H1 (cell line): Measurements from ENCODE around the gene SKAP1. TPM values are rescaled to one million over a fixed set of nuclear protein-coding genes. Genes with fewer than 3 reads are reported as not detected.

Source experiments
- CTCF ChIA-PET: fragments of 300-600 bp; sonication (Branson Sonifier 250); formaldehyde crosslinking; loops from one replicate; lab custom pipeline; 2021; ENCODE audit not compliant: partially characterized antibody; lab: Charles Lee
- POLR2A ChIA-PET: fragments of 300-600 bp; sonication (Branson Sonifier 250); formaldehyde crosslinking; loops from one replicate; lab custom pipeline; 2021; ENCODE audit warnings: inconsistent platforms; ENCODE audit not compliant: partially characterized antibody; lab: Charles Lee
- DNase-seq, 2 experiments: peaks; one replicate each; pipeline versions ENCODE4 v3.0.0 to v3.0.0-alpha.2; 2010 to 2022; ENCODE audit warnings: low spot score in 2 of 2, low read depth in 1 of 2, mixed read lengths in 1 of 2
- FAIRE-seq: peaks from 2 replicates; lab custom pipeline; 2011; peaks lifted over from hg19 to GRCh38; lab: Jason Lieb, UNC
- H2AFZ ChIP-seq: 2 replicates; pipeline ENCODE4 v1.8.1; 2012; ENCODE audit warnings: low read length, inconsistent platforms
- H2AK5ac ChIP-seq: 2 replicates; pipeline ENCODE4 v1.6.1; 2013; ENCODE audit warnings: low read depth, low read length
- H2BK120ac ChIP-seq: replicated peaks from 2 replicates; pipeline ENCODE3; 2013; ENCODE audit warnings: low read depth, low read length, inconsistent platforms
- H2BK12ac ChIP-seq: 2 replicates; pipeline ENCODE4 v1.6.1; 2013; ENCODE audit warnings: low read depth, low read length
- H2BK15ac ChIP-seq: 2 replicates; pipeline ENCODE4 v1.6.1; 2013; ENCODE audit warnings: low read length
- H2BK20ac ChIP-seq: 2 replicates; pipeline ENCODE4 v1.6.1; 2013; ENCODE audit warnings: low read length
- H2BK5ac ChIP-seq: 2 replicates; pipeline ENCODE4 v1.6.1; 2013; ENCODE audit warnings: low read depth, low read length
- H3K14ac ChIP-seq: 2 replicates; pipeline ENCODE4 v1.6.1; 2013; ENCODE audit warnings: inconsistent platforms; ENCODE audit not compliant: insufficient read length
- H3K18ac ChIP-seq: 2 replicates; pipeline ENCODE4 v1.6.1; 2013; ENCODE audit warnings: low read length; ENCODE audit errors: extremely low read depth
- H3K23ac ChIP-seq: 2 replicates; pipeline ENCODE4 v1.6.1; 2013; ENCODE audit warnings: inconsistent platforms; ENCODE audit not compliant: insufficient read length
- H3K23me2 ChIP-seq: 2 replicates; pipeline ENCODE4 v1.6.1; 2013; ENCODE audit warnings: low read depth, low read length
- H3K27ac ChIP-seq: 2 replicates; pipeline ENCODE4 v1.6.1; 2011; ENCODE audit warnings: low read depth, low read length, inconsistent platforms
- H3K27me3 ChIP-seq, 4 experiments: replicated peaks in 1 of 4; 1 replicate in 1 of 4; 2 replicates in 3 of 4; pipeline versions ENCODE4 v1.6.1 to v1.8.1; 2011 to 2013; ENCODE audit warnings: low read length in 3 of 4, mild to moderate bottlenecking in 3 of 4, inconsistent platforms in 2 of 4, mixed read lengths in 2 of 4, moderate library complexity in 1 of 4; ENCODE audit not compliant: control insufficient read depth in 3 of 4, insufficient read depth in 3 of 4; ENCODE audit errors: extremely low read depth in 1 of 4
- H3K36me3 ChIP-seq, 4 experiments: 2 replicates each; pipeline versions ENCODE4 v1.6.1 to v1.8.1; 2011 to 2013; ENCODE audit warnings: mild to moderate bottlenecking in 4 of 4, low read length in 3 of 4, moderate library complexity in 2 of 4, control low read depth in 1 of 4, inconsistent platforms in 1 of 4; ENCODE audit not compliant: insufficient read depth in 4 of 4, control insufficient read depth in 2 of 4
- H3K4ac ChIP-seq: replicated peaks from 2 replicates; pipeline ENCODE3; 2013; ENCODE audit warnings: low read length, low read depth, mixed read lengths, inconsistent platforms; ENCODE audit not compliant: insufficient read length
- H3K4me1 ChIP-seq, 4 experiments: replicated peaks in 1 of 4; 1 replicate in 1 of 4; 2 replicates in 3 of 4; pipeline versions ENCODE4 v1.6.1 to v1.8.1; 2011 to 2013; ENCODE audit warnings: low read length in 3 of 4, inconsistent platforms in 2 of 4, mixed read lengths in 1 of 4; ENCODE audit not compliant: insufficient read depth in 4 of 4, control insufficient read depth in 3 of 4
- H3K4me2 ChIP-seq, 2 experiments: 2 replicates each; pipeline versions ENCODE4 v1.6.1 to v1.8.1; 2011 to 2013; ENCODE audit warnings: low read depth in 2 of 2, low read length in 2 of 2, control low read depth in 1 of 2, inconsistent platforms in 1 of 2, mild to moderate bottlenecking in 1 of 2; ENCODE audit not compliant: insufficient read depth in 1 of 2
- H3K4me3 ChIP-seq, 4 experiments: fragments of 200-600, 300-600 bp in 1 of 4; sonication (generic), shearing (Covaris generic), sonication (Bioruptor Twin) in 1 of 4; 2 replicates each; pipeline versions ENCODE4 v1.5.1 to v1.8.1; 2011 to 2016; ENCODE audit warnings: low read length in 4 of 4, low read depth in 3 of 4, control low read depth in 2 of 4, inconsistent platforms in 2 of 4, mild to moderate bottlenecking in 2 of 4, mixed read lengths in 1 of 4, moderate library complexity in 1 of 4; ENCODE audit not compliant: insufficient read depth in 2 of 4; ENCODE audit errors: extremely low read depth in 1 of 4
- H3K56ac ChIP-seq: replicated peaks from 2 replicates; pipeline ENCODE3; 2013; ENCODE audit warnings: low read depth, mild to moderate bottlenecking, mixed read lengths, low read length, inconsistent platforms; ENCODE audit not compliant: insufficient read length
- H3K79me1 ChIP-seq: 2 replicates; pipeline ENCODE4 v1.6.1; 2013; ENCODE audit warnings: low read depth, low read length, control low read depth
- H3K79me2 ChIP-seq, 2 experiments: 2 replicates each; pipeline versions ENCODE4 v1.6.1 to v1.8.1; 2012 to 2013; ENCODE audit warnings: low read length in 2 of 2, mild to moderate bottlenecking in 2 of 2, inconsistent platforms in 1 of 2; ENCODE audit not compliant: insufficient read depth in 2 of 2, control insufficient read depth in 1 of 2
- H3K9ac ChIP-seq, 4 experiments: replicated peaks in 1 of 4; 1 replicate in 1 of 4; 2 replicates in 3 of 4; pipeline versions ENCODE4 v1.6.1 to v1.8.1; 2011 to 2013; ENCODE audit warnings: low read depth in 3 of 4, low read length in 3 of 4, control low read depth in 2 of 4, mild to moderate bottlenecking in 2 of 4, moderate library complexity in 2 of 4, inconsistent platforms in 1 of 4; ENCODE audit errors: extremely low read depth in 1 of 4
- H3K9me3 ChIP-seq, 2 experiments: 2 replicates each; pipeline versions ENCODE4 v1.6.1 to v1.8.1; 2012 to 2013; ENCODE audit warnings: mild to moderate bottlenecking in 2 of 2, moderate library complexity in 2 of 2, control low read depth in 1 of 2, inconsistent platforms in 1 of 2, low read depth in 1 of 2, low read length in 1 of 2, mixed read lengths in 1 of 2; ENCODE audit not compliant: insufficient read depth in 2 of 2
- H4K20me1 ChIP-seq, 2 experiments: replicated peaks in 1 of 2; 2 replicates each; pipeline versions ENCODE3 to v1.8.1; 2011 to 2013; ENCODE audit warnings: inconsistent platforms in 2 of 2, low read length in 2 of 2, mild to moderate bottlenecking in 1 of 2; ENCODE audit not compliant: insufficient read depth in 2 of 2, control insufficient read depth in 1 of 2
- H4K5ac ChIP-seq: 2 replicates; pipeline ENCODE4 v1.6.1; 2013; ENCODE audit warnings: low read length, low read depth, mixed read lengths, inconsistent platforms; ENCODE audit not compliant: insufficient read length
- H4K8ac ChIP-seq: 2 replicates; pipeline ENCODE4 v1.8.0; 2013; ENCODE audit warnings: mild to moderate bottlenecking, moderate library complexity, low read length, inconsistent platforms; ENCODE audit not compliant: insufficient read depth; ENCODE audit errors: extremely low read depth
- H4K91ac ChIP-seq: replicated peaks from 2 replicates; pipeline ENCODE3; 2013; ENCODE audit warnings: low read length, mixed read lengths, inconsistent platforms; ENCODE audit not compliant: insufficient read length
- BCL11A ChIP-seq, 2 experiments: IDR thresholded peaks; one replicate each; pipeline ENCODE4 v1.6.1; 2011; ENCODE audit warnings: low read depth in 2 of 2, low read length in 2 of 2, mild to moderate bottlenecking in 2 of 2
- FOSL1 ChIP-seq: IDR thresholded peaks from 2 replicates; pipeline ENCODE4 v1.6.1; 2011; ENCODE audit warnings: mild to moderate bottlenecking, low read depth, low read length, moderate library complexity; ENCODE audit not compliant: insufficient read depth
- PHF8 ChIP-seq: fragments of 200-600 bp; sonication (generic); conservative IDR thresholded peaks from 2 replicates; pipeline ENCODE4 v1.7.1; 2012; ENCODE audit warnings: low read depth, mild to moderate bottlenecking, inconsistent platforms, low read length, moderate library complexity
- RAD21 ChIP-seq, 2 experiments: IDR thresholded peaks in 1 of 2; conservative IDR thresholded peaks in 1 of 2; 2 replicates each; pipeline ENCODE4 v1.6.1; 2011; ENCODE audit warnings: low read depth in 2 of 2, low read length in 2 of 2, improper control_type of control experiment in 1 of 2, inconsistent platforms in 1 of 2, mild to moderate bottlenecking in 1 of 2, moderate library complexity in 1 of 2
- SP1 ChIP-seq: IDR thresholded peaks from 2 replicates; pipeline ENCODE4 v1.6.1; 2011; ENCODE audit warnings: low read depth, low read length
- WGBS, 2 experiments: shearing (Covaris generic) in 1 of 2; methylation state at CpG; one replicate each; pipeline versions ENCODE4 v1.1.6 to v1.1.7; 2013 to 2015; ENCODE audit warnings: low lambda C conversion rate in 2 of 2, mixed read lengths in 2 of 2, inconsistent platforms in 1 of 2, low coverage in 1 of 2, missing lambda C conversion rate in 1 of 2; ENCODE audit not compliant: insufficient replicate concordance in 2 of 2, insufficient coverage in 1 of 2, insufficient read length in 1 of 2; ENCODE audit errors: extremely low coverage in 1 of 2, missing lambda C conversion rate in 1 of 2; 5-methylcytosine and 5-hydroxymethylcytosine counted together
- polyA plus RNA-seq, 7 experiments: library from polyadenylated mRNA; depleted of rRNA in 3 of 7; stranded (reverse) in 5 of 7; unstranded in 2 of 7; fragments of >200 nt in 5 of 7; fragments of 200-250 nt in 2 of 7; gene quantifications; 1 replicate in 5 of 7; 2 replicates in 1 of 7; 4 replicates in 1 of 7; pipeline versions ENCODE4 v1.2.1 to v1.2.3, GENCODE V29; 2011 to 2013; ENCODE audit warnings: missing spikeins in 2 of 7, mixed read lengths in 2 of 7
- total RNA-seq: library from RNA; stranded (reverse); fragmentation: NEBNext Ultra II Directional; extraction: Animal tissue kit (Norgen Biotek cat#: 25700); gene quantifications from 2 replicates; pipeline ENCODE4 v1.2.1, GENCODE V29; 2021

Gene SKAP1
- total and polyA plus RNA-seq, 2 of the 8 experiments (the other 6 are each of a cell fraction or from before 2014, with no cell fraction given), result not detected

GRCh38 chr17:48439110-48439850, 9.3 kb upstream of the SKAP1 start:
- Histone ChIP-seq H2BK20ac (no peak overlapping the region), H3K79me1 (no peaks in the 10 kb centered on the region), H3K23me2 (no peaks in the 10 kb centered on the region), H3K18ac (no peak overlapping the region), H4K8ac (no peak overlapping the region), H3K9me3 (no peaks in the 10 kb centered on the region), H2BK15ac (no peak overlapping the region), H3K56ac (no peak overlapping the region), H2BK12ac (no peak overlapping the region), H3K79me2 (no peaks in the 10 kb centered on the region), H3K27me3 (no peaks in the 10 kb centered on the region), H2BK120ac (no peak overlapping the region), H3K4me1 (no peaks in the 10 kb centered on the region), H2AK5ac (no peak overlapping the region), H3K4ac (no peak overlapping the region), H3K36me3 (no peaks in the 10 kb centered on the region), H3K14ac (no peak overlapping the region), H3K9ac (no peak overlapping the region), H3K27ac (no peak overlapping the region), H4K20me1 (no peaks in the 10 kb centered on the region), H3K4me3 (no peak overlapping the region), H2AFZ (no peak overlapping the region), H4K5ac (no peak overlapping the region), H3K23ac (no peak overlapping the region), H3K4me2 (no peak overlapping the region), H4K91ac (no peak overlapping the region), H2BK5ac (no peak overlapping the region)
- TF ChIP-seq PHF8 (no peak), SP1 (no peak), BCL11A (IDR thresholded peaks at IDR 0.05; ENCODE audit: low read depth in 2 of 2, low read length in 2 of 2) (no peak), RAD21 (IDR thresholded peaks at IDR 0.05 in 1 of 2, conservative IDR thresholded peaks at IDR 0.05 in 1 of 2; ENCODE audit: low read depth in 2 of 2, low read length in 2 of 2) (no peak), FOSL1 (no peak)
- DNase-seq, result no peak
- CTCF ChIA-PET, result interaction anchor here (0.6 to 1.9 kb wide), 6 partner anchors 10 to 131 kb away, joined by 3 to 5 read pairs (median 4); no protein-coding TSS in a partner anchor
- WGBS, 2 experiments, result 94% methylated on average over 3 of the region's 3 CpGs; no CpG with 5 or more reads in 1 of the 2 experiments
- no peak for FAIRE-seq
- POLR2A ChIA-PET, result interaction anchor here (2.0 kb wide), 1 partner anchor 12 kb away, joined by 5 read pairs; no protein-coding TSS in a partner anchor
